Muscle layer of colon (tissue), 2 donors: Measurements from ENCODE around the gene GJB5.

Source experiments
- H3K27ac ChIP-seq: one replicate; pipeline ENCODE4 v1.7.0; 2013; ENCODE audit warnings: low read depth, mild to moderate bottlenecking, low read length, moderate library complexity
- H3K27me3 ChIP-seq, 2 donors: one replicate each; pipeline ENCODE4 v1.7.0; 2013; ENCODE audit warnings: low read length in 2 of 2, mild to moderate bottlenecking in 2 of 2; ENCODE audit not compliant: insufficient read depth in 2 of 2, control insufficient read depth in 1 of 2
- H3K36me3 ChIP-seq: one replicate; pipeline ENCODE4 v1.7.0; 2013; ENCODE audit warnings: mild to moderate bottlenecking, low read length; ENCODE audit not compliant: insufficient read depth
- H3K4me1 ChIP-seq: one replicate; pipeline ENCODE4 v1.7.0; 2013; ENCODE audit warnings: mild to moderate bottlenecking, low read length; ENCODE audit not compliant: insufficient read depth
- H3K4me3 ChIP-seq, 2 donors: one replicate each; pipeline ENCODE4 v1.7.0; 2013; ENCODE audit warnings: low read length in 2 of 2, low read depth in 1 of 2, mild to moderate bottlenecking in 1 of 2, moderate library complexity in 1 of 2
- H3K9ac ChIP-seq: one replicate; pipeline ENCODE4 v1.7.0; 2013; ENCODE audit warnings: low read length
- H3K9me3 ChIP-seq: one replicate; pipeline ENCODE4 v1.7.0; 2013; ENCODE audit warnings: mild to moderate bottlenecking, low read length
- donor health status: abdominal sarcoma.
- donor health status: Adenocarcinoma of cecum.

Gene GJB5

GRCh38 chr1:34777519-34778321 is 22.9 kb downstream of the GJB5 start:
- Histone ChIP-seq H3K4me3 (no peak overlapping the region), H3K27ac (no peak overlapping the region), H3K9ac (no peak overlapping the region), H3K36me3 (no peaks in the 10 kb centered on the region), H3K9me3 (no peaks in the 10 kb centered on the region), H3K27me3 (peaks cover 19 to 39% of the 10 kb centered on the region in 2 donors), H3K4me1 (no peaks in the 10 kb centered on the region)

GRCh38 chr1:34778381-34778780 is 23.5 kb downstream of the GJB5 start:
- Histone ChIP-seq H3K4me3 (no peak overlapping the region), H3K27ac (no peak overlapping the region), H3K27me3 (peaks cover 19 to 44% of the 10 kb centered on the region in 2 donors)

GRCh38 chr1:34779005-34779404 is 24.2 kb downstream of the GJB5 start:
- Histone ChIP-seq H3K36me3 (no peaks in the 10 kb centered on the region), H3K4me1 (no peaks in the 10 kb centered on the region), H3K9ac (no peak overlapping the region), H3K4me3 (no peak overlapping the region), H3K27me3 (peaks cover 19 to 44% of the 10 kb centered on the region in 2 donors), H3K27ac (no peak overlapping the region), H3K9me3 (no peaks in the 10 kb centered on the region)

More at GRCh38 chr1:34778381-34778780, 23.5 kb downstream of the GJB5 start:
- H3K9ac ChIP-seq = no peak overlapping the region
- H3K9me3 ChIP-seq = no peaks in the 10 kb centered on the region
- H3K4me1 ChIP-seq = no peaks in the 10 kb centered on the region
- H3K36me3 ChIP-seq = no peaks in the 10 kb centered on the region

- peaks cover 19 to 44% of the 10 kb centered on the region in 2 donors for H3K27me3 ChIP-seq
These were observed 24.7 kb downstream of the GJB5 start for GRCh38 chr1:34779526-34779925.

GRCh38 chr1:34779962-34780361 is 25.1 kb downstream of the GJB5 start:
- H3K9me3 ChIP-seq = no peaks in the 10 kb centered on the region
- no peaks in the 10 kb centered on the region for H3K4me1 ChIP-seq
- H3K9ac ChIP-seq = no peak overlapping the region
- H3K4me3 ChIP-seq = no peak overlapping the region
- no peaks in the 10 kb centered on the region for H3K36me3 ChIP-seq
- no peak overlapping the region for H3K27ac ChIP-seq
- H3K27me3 ChIP-seq = peaks cover 19 to 44% of the 10 kb centered on the region in 2 donors

More at GRCh38 chr1:34779526-34779925, 24.7 kb downstream of the GJB5 start:
- H3K9me3 ChIP-seq = no peaks in the 10 kb centered on the region
- no peak overlapping the region for H3K27ac ChIP-seq
- H3K36me3 ChIP-seq = no peaks in the 10 kb centered on the region
- no peak overlapping the region for H3K4me3 ChIP-seq
- H3K4me1 ChIP-seq = no peaks in the 10 kb centered on the region
- no peak overlapping the region for H3K9ac ChIP-seq

- no peaks in the 10 kb centered on the region for H3K9me3 ChIP-seq
- H3K27me3 ChIP-seq = peaks cover 19 to 44% of the 10 kb centered on the region in 2 donors
- H3K36me3 ChIP-seq = no peaks in the 10 kb centered on the region
- H3K4me3 ChIP-seq = no peak overlapping the region
- no peak overlapping the region for H3K27ac ChIP-seq
- H3K9ac ChIP-seq = no peak overlapping the region
- H3K4me1 ChIP-seq = no peaks in the 10 kb centered on the region
These were observed 25.7 kb downstream of the GJB5 start for GRCh38 chr1:34780528-34780927.

- Histone ChIP-seq H3K9me3 (no peaks in the 10 kb centered on the region), H3K36me3 (no peaks in the 10 kb centered on the region), H3K27me3 (peaks cover 19 to 44% of the 10 kb centered on the region in 2 donors), H3K4me3 (no peak within 1 kb of the TSS), H3K4me1 (no peaks in the 10 kb centered on the region), H3K27ac (no peak within 1 kb of the TSS), H3K9ac (no peak within 1 kb of the TSS)
These were observed 26.4 kb downstream of the GJB5 start, which contains the start of gene GJB3 for GRCh38 chr1:34781071-34781843. TSS of gene GJB3 (plus strand) at chr1:34781214. CDS start at chr1:34784763, 3,549 bp downstream.

- Histone ChIP-seq H3K27ac (no peak overlapping the region), H3K4me3 (no peak overlapping the region), H3K9me3 (no peaks in the 10 kb centered on the region), H3K4me1 (no peaks in the 10 kb centered on the region), H3K9ac (no peak overlapping the region), H3K36me3 (no peaks in the 10 kb centered on the region), H3K27me3 (peaks cover 19 to 41% of the 10 kb centered on the region in 2 donors)
These were observed 27.1 kb downstream of the GJB5 start for GRCh38 chr1:34781844-34782391.

GRCh38 chr1:34784751-34785221 is 29.9 kb downstream of the GJB5 start:
- H3K27me3 ChIP-seq = peaks cover 19 to 34% of the 10 kb centered on the region in 2 donors
- no peak overlapping the region for H3K9ac ChIP-seq
- no peak overlapping the region for H3K4me3 ChIP-seq
- H3K4me1 ChIP-seq = no peaks in the 10 kb centered on the region
- H3K36me3 ChIP-seq = no peaks in the 10 kb centered on the region
- H3K9me3 ChIP-seq = no peaks in the 10 kb centered on the region
- no peak overlapping the region for H3K27ac ChIP-seq

GRCh38 chr1:34785231-34785874 is 30.5 kb downstream of the GJB5 start:
- no peaks in the 10 kb centered on the region for H3K4me1 ChIP-seq
- H3K9me3 ChIP-seq = no peaks in the 10 kb centered on the region
- no peaks in the 10 kb centered on the region for H3K36me3 ChIP-seq
- H3K27me3 ChIP-seq = peaks cover 15 to 29% of the 10 kb centered on the region in 2 donors
- no peak overlapping the region for H3K9ac ChIP-seq
- H3K4me3 ChIP-seq = no peak overlapping the region
- no peak overlapping the region for H3K27ac ChIP-seq
